ENCODE measurements around the gene ADPRM. TPM values are rescaled to one million over a fixed set of nuclear protein-coding genes. Genes with fewer than 3 reads are reported as not detected.
A peak's percentile ranks its signal among the peaks of the same experiment; 100 is the strongest.

ADPRM gene
- total and polyA plus RNA-seq, 8 donors, result 0.87 to 24.4 (median 11.0) TPM; not detected in 1

DNA sequence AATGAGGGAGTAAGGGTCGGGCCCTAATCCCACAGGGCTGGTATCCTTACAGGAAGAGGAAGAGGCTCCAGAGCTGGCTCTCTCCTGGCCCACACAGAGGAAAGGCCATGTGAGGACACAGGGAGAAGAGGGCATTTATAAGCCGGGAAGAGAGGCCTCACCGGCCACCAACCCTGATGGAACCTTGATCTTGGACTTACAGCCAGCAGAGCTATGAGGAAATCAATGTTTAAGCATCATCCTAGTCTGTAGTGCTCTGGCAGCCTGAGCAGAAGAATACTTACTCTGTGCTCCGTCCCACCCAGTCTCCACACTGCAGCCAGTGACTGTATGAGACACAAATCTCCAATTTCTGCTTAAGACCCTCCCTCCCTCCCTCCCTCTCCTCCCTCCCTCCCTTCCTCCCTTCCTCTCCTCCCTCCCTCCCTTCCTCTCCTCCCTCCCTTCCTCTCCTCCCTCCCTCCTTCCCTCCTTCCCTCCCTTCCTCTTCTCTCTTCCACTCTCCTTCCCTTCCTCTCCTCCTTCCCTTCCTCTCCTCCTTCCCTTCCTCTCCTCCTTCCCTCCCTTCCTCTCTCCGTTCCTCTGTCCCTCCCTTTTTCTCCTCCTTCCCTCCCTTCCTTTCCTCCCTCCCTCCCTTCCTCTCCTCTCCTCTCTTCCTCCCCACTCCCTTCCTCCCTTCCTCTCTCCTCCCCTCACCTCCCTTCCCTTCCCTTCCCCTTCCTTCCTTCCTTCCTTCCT is 41.3 kb downstream of the ADPRM start:
- H3K36me3 ChIP-seq, result no peaks in the 10 kb centered on the region
- H3K27ac ChIP-seq, result peak overlapping the region; percentile 72 to 84 (median 75)
- no peaks in the 10 kb centered on the region for H3K27me3 ChIP-seq
- peak; percentile 25 to 74 for DNase-seq
- peaks cover 13 to 56% (median 41%) of the 10 kb centered on the region in 4 donors for H3K4me1 ChIP-seq
- H3K9me3 ChIP-seq, result no peaks in the 10 kb centered on the region
- intact Hi-C loops (cut with DNase I; ENCODE audit: low total_unique reads), result loop anchor here (5.0 kb wide), 1 partner anchor 109 kb away; no protein-coding TSS in a partner anchor
- WGBS, 5 donors, result 33 to 52% (median 40%) methylated on average over 5 of the region's 5 CpGs
- H3K4me3 ChIP-seq, result no peak overlapping the region
- no peak for TF ChIP-seq POLR2A (IDR thresholded peaks at IDR 0.05)
- TF ChIP-seq EP300 (IDR thresholded peaks at IDR 0.05), result no peak
- TF ChIP-seq, protein P1, sequence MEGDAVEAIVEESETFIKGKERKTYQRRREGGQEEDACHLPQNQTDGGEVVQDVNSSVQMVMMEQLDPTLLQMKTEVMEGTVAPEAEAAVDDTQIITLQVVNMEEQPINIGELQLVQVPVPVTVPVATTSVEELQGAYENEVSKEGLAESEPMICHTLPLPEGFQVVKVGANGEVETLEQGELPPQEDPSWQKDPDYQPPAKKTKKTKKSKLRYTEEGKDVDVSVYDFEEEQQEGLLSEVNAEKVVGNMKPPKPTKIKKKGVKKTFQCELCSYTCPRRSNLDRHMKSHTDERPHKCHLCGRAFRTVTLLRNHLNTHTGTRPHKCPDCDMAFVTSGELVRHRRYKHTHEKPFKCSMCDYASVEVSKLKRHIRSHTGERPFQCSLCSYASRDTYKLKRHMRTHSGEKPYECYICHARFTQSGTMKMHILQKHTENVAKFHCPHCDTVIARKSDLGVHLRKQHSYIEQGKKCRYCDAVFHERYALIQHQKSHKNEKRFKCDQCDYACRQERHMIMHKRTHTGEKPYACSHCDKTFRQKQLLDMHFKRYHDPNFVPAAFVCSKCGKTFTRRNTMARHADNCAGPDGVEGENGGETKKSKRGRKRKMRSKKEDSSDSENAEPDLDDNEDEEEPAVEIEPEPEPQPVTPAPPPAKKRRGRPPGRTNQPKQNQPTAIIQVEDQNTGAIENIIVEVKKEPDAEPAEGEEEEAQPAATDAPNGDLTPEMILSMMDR (IDR thresholded peaks at IDR 0.05), result no peak
- no peak for TF ChIP-seq POLR2AphosphoS5 (IDR thresholded peaks at IDR 0.05)

DNA sequence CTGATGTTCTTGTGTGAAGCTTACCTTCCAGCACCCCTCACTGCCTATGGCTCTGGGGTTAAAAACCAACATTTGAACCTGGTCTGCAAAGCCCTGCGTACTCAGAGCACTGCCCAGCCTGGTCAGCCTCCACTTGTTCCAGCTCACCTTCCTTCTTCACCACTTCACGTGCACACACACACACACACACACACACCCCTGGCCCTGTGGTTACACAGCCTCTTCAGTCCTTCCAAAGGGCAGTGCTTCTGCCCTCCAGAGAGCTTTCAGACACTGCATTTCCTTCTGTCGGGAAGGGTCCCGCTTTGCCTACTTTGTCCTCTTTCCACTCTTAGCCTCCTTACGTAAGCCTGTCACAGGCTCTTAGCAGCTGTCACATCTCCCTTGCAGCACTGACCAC is 42.0 kb downstream of the ADPRM start:
- Histone ChIP-seq H3K27ac (peak overlapping the region in 4 of 5 donors; percentile 2 to 79 (median 70)), H3K36me3 (no peaks in the 10 kb centered on the region), H3K9me3 (no peaks in the 10 kb centered on the region), H3K27me3 (no peaks in the 10 kb centered on the region), H3K4me1 (peaks cover 18 to 63% (median 44%) of the 10 kb centered on the region in 4 donors), H3K4me3 (no peak overlapping the region)
- WGBS, 5 donors, result 47 to 75% (median 60%) methylated on average over 5 of the region's 5 CpGs
- no peak for TF ChIP-seq POLR2A (IDR thresholded peaks at IDR 0.05)
- TF ChIP-seq POLR2AphosphoS5 (IDR thresholded peaks at IDR 0.05), result no peak
- TF ChIP-seq, protein P1 (IDR thresholded peaks at IDR 0.05), result no peak
- TF ChIP-seq EP300 (IDR thresholded peaks at IDR 0.05), result no peak
- intact Hi-C loops (cut with DNase I; ENCODE audit: low total_unique reads), result loop anchor here (5.0 kb wide), 1 partner anchor 108 kb away; no protein-coding TSS in a partner anchor
- DNase-seq, result peak in 1 of 2 donors; percentile 28

DNA sequence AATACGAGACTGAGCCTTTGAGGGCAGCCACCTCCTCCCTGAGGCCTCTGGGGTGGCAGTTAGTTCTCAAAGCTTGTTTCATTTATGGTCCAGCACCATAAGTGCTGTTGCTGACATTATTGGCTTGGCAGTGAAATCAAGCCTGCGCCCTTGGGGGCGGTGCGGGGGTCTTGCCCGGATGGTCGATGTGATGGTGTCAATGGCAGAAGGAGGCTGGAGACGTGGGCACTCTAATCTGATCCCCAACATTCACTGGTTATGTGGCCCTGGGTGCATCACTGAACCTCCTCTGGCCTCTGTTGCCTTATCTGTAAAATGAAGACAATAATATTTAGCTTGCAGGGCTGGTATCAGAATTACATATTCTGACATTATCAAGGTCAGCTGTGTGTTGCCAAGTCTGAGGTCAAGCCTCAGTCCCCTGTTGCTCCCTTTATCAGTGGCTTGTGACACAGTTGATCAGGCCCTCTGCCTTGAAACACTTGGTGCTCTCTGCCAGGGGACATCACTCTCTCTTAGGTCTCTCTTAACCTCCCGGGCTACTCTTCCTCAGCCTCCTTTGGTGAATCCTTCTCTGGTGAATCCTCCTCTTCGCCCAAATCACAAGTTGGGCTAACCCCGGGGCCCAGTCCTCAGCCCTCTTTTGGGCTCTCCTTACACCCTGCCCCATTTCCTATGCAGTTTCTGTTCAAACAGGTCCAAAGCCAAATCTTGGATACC is 44.2 kb downstream of the ADPRM start:
- no peaks in the 10 kb centered on the region for H3K36me3 ChIP-seq
- intact Hi-C loops (cut with DNase I; ENCODE audit: low total_unique reads), result no loop called here
- WGBS, 5 donors, result 87 to 92% (median 90%) methylated on average over 10 of the region's 10 CpGs
- no peaks in the 10 kb centered on the region for H3K27me3 ChIP-seq
- no peak for TF ChIP-seq EP300 (IDR thresholded peaks at IDR 0.05)
- TF ChIP-seq POLR2AphosphoS5 (IDR thresholded peaks at IDR 0.05), result no peak
- TF ChIP-seq, protein P1 (IDR thresholded peaks at IDR 0.05), result no peak
- no peak for TF ChIP-seq POLR2A (IDR thresholded peaks at IDR 0.05)
- no peaks in the 10 kb centered on the region for H3K9me3 ChIP-seq
- peak in 1 of 2 donors; percentile 25 for DNase-seq
- peak overlapping the region in 3 of 5 donors; percentile 4 to 79 (median 17) for H3K27ac ChIP-seq
- no peak overlapping the region for H3K4me3 ChIP-seq
- peaks cover 18 to 78% (median 53%) of the 10 kb centered on the region in 4 donors for H3K4me1 ChIP-seq

DNA sequence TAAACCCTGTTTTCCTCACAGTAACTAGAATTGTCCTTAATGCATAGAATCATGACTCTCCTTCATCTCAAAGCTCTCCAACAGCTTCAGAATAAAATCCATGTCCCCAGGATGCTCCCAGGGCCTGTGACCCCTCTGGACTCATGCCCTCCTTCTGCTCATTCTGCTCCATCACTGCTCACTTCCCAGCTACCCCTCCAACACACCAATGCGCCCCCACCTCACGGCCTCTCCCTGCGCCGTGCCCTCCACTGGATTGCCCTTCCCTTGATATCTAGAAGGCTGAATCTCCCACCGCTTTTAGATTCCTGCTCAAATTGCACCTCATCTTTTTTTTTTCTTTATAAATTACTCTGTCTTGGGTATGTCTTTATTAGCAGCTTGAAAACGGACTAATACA is 45.0 kb downstream of the ADPRM start:
- Histone ChIP-seq H3K36me3 (no peaks in the 10 kb centered on the region), H3K4me3 (no peak overlapping the region), H3K27ac (peak overlapping the region in 3 of 5 donors; percentile 4 to 79 (median 17)), H3K9me3 (no peaks in the 10 kb centered on the region), H3K27me3 (no peaks in the 10 kb centered on the region), H3K4me1 (peaks cover 16 to 70% (median 46%) of the 10 kb centered on the region in 4 donors)
- 91 to 97% (median 94%) methylated on average over 6 of the region's 6 CpGs for WGBS, 5 donors
- DNase-seq, result no peak
- intact Hi-C loops (cut with DNase I; ENCODE audit: low total_unique reads), result no loop called here
- TF ChIP-seq POLR2AphosphoS5 (IDR thresholded peaks at IDR 0.05) (no peak), POLR2A (IDR thresholded peaks at IDR 0.05) (no peak), EP300 (IDR thresholded peaks at IDR 0.05) (no peak)
- TF ChIP-seq, protein P1 (IDR thresholded peaks at IDR 0.05), result no peak

Data from stomach (tissue), 9 donors.